SK-N-SH treated with all-trans-retinoic acid at 6 μM for 48 hours (cell line): ENCODE results near the gene PURB.

ENCODE experiments used
- ARNTL ChIP-seq: fragments of 450-650 bp; formaldehyde crosslinking; IDR thresholded peaks from 2 replicates; pipeline ENCODE4 v1.5.0; 2020; ENCODE audit warnings: low read depth, mild to moderate bottlenecking, moderate library complexity, borderline replicate concordance
- ISL1 ChIP-seq: fragments of 250-450 bp; sonication (Bioruptor Pico); IDR thresholded peaks from 2 replicates; pipeline ENCODE4 v2.1.2; 2022; ENCODE audit warnings: mild to moderate bottlenecking, moderate library complexity
- RARB ChIP-seq: fragments of 250-450 bp; sonication (Bioruptor Pico); IDR thresholded peaks from 2 replicates; pipeline ENCODE4 v1.8.0; 2021; ENCODE audit warnings: mild to moderate bottlenecking, moderate library complexity
- TCF4 ChIP-seq: fragments of 250-450 bp; sonication (Bioruptor Pico); IDR thresholded peaks from 2 replicates; pipeline ENCODE4 v1.8.0; 2021; ENCODE audit warnings: mild to moderate bottlenecking, moderate library complexity, borderline replicate concordance
- ZC3H10 ChIP-seq: fragments of 250-450 bp; sonication (Bioruptor Pico); IDR thresholded peaks from 2 replicates; pipeline ENCODE4 v1.5.1; 2021; ENCODE audit warnings: mild to moderate bottlenecking, moderate library complexity
- ZFP3 ChIP-seq: fragments of 250-450 bp; sonication (Bioruptor Pico); IDR thresholded peaks from 2 replicates; pipeline ENCODE4 v1.5.0; 2020; ENCODE audit warnings: mild to moderate bottlenecking, moderate library complexity
- ZFP30 ChIP-seq: fragments of 450-650 bp; formaldehyde crosslinking; IDR thresholded peaks from 2 replicates; pipeline ENCODE4 v1.5.0; 2022; ENCODE audit warnings: mild to moderate bottlenecking, moderate library complexity
- ZNF565 ChIP-seq: fragments of 450-650 bp; formaldehyde crosslinking; conservative IDR thresholded peaks from 2 replicates; pipeline ENCODE4 v1.5.0; 2020; ENCODE audit warnings: low read depth, mild to moderate bottlenecking, moderate library complexity
- ZNF70 ChIP-seq: fragments of 450-650 bp; formaldehyde crosslinking; IDR thresholded peaks from 2 replicates; pipeline ENCODE4 v1.5.0; 2020; ENCODE audit warnings: mild to moderate bottlenecking, moderate library complexity
- ZNF8 ChIP-seq: fragments of 450-650 bp; formaldehyde crosslinking; IDR thresholded peaks from 2 replicates; pipeline ENCODE4 v1.5.0; 2020; ENCODE audit warnings: mild to moderate bottlenecking, moderate library complexity
- TF ChIP-seq, protein P1 (sequence below): fragments of 250-450 bp; sonication (Bioruptor Pico); IDR thresholded peaks from 2 replicates; pipeline ENCODE4 v1.5.0; 2020; ENCODE audit warnings: mild to moderate bottlenecking, moderate library complexity
- TF ChIP-seq, protein P2 (sequence below): fragments of 250-450 bp; sonication (Bioruptor Pico); IDR thresholded peaks from 2 replicates; pipeline ENCODE4 v1.8.0; 2020; ENCODE audit warnings: mild to moderate bottlenecking, moderate library complexity, borderline replicate concordance
- TF ChIP-seq, protein P3 (sequence below): fragments of 250-450 bp; sonication (Bioruptor Pico); IDR thresholded peaks from 2 replicates; pipeline ENCODE4 v1.8.0; 2021; ENCODE audit warnings: low read depth, mild to moderate bottlenecking, moderate library complexity, borderline replicate concordance

DNA sequence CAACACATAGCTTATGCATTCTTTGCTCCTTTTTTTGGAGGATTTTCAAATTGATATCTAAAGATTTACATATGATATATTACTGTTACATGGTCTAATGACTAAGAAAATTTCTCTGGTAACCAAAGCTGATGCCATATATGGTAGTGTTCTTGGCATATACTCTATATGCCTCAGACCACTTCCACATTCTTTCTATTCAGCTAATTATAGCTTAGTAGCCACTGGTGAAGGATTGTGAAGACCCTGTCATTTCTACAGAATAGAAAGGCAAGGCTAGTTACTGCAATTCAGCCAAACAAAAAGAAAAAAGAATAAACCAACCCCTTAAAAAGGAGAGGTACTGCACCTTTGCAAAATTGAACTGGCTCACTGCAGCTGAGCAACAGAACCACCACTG, 3.7 kb downstream of the PURB start:
- TF ChIP-seq ZC3H10 (no peak), ZNF8 (CRISPR knock-in tag) (no peak), ARNTL (CRISPR knock-in tag) (no peak), ZFP30 (CRISPR knock-in tag) (no peak), RARB (CRISPR knock-in tag) (no peak), ZNF70 (no peak), ZFP3 (CRISPR knock-in tag) (no peak), ISL1 (CRISPR knock-in tag) (no peak), ZNF565 (CRISPR knock-in tag) (no peak), TCF4 (CRISPR knock-in tag) (no peak)
- TF ChIP-seq, protein P1, sequence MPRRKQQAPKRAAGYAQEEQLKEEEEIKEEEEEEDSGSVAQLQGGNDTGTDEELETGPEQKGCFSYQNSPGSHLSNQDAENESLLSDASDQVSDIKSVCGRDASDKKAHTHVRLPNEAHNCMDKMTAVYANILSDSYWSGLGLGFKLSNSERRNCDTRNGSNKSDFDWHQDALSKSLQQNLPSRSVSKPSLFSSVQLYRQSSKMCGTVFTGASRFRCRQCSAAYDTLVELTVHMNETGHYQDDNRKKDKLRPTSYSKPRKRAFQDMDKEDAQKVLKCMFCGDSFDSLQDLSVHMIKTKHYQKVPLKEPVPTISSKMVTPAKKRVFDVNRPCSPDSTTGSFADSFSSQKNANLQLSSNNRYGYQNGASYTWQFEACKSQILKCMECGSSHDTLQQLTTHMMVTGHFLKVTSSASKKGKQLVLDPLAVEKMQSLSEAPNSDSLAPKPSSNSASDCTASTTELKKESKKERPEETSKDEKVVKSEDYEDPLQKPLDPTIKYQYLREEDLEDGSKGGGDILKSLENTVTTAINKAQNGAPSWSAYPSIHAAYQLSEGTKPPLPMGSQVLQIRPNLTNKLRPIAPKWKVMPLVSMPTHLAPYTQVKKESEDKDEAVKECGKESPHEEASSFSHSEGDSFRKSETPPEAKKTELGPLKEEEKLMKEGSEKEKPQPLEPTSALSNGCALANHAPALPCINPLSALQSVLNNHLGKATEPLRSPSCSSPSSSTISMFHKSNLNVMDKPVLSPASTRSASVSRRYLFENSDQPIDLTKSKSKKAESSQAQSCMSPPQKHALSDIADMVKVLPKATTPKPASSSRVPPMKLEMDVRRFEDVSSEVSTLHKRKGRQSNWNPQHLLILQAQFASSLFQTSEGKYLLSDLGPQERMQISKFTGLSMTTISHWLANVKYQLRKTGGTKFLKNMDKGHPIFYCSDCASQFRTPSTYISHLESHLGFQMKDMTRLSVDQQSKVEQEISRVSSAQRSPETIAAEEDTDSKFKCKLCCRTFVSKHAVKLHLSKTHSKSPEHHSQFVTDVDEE (CRISPR knock-in tag) = no peak
- TF ChIP-seq, protein P2, sequence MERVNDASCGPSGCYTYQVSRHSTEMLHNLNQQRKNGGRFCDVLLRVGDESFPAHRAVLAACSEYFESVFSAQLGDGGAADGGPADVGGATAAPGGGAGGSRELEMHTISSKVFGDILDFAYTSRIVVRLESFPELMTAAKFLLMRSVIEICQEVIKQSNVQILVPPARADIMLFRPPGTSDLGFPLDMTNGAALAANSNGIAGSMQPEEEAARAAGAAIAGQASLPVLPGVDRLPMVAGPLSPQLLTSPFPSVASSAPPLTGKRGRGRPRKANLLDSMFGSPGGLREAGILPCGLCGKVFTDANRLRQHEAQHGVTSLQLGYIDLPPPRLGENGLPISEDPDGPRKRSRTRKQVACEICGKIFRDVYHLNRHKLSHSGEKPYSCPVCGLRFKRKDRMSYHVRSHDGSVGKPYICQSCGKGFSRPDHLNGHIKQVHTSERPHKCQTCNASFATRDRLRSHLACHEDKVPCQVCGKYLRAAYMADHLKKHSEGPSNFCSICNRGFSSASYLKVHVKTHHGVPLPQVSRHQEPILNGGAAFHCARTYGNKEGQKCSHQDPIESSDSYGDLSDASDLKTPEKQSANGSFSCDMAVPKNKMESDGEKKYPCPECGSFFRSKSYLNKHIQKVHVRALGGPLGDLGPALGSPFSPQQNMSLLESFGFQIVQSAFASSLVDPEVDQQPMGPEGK (CRISPR knock-in tag) = no peak
- TF ChIP-seq, protein P3, sequence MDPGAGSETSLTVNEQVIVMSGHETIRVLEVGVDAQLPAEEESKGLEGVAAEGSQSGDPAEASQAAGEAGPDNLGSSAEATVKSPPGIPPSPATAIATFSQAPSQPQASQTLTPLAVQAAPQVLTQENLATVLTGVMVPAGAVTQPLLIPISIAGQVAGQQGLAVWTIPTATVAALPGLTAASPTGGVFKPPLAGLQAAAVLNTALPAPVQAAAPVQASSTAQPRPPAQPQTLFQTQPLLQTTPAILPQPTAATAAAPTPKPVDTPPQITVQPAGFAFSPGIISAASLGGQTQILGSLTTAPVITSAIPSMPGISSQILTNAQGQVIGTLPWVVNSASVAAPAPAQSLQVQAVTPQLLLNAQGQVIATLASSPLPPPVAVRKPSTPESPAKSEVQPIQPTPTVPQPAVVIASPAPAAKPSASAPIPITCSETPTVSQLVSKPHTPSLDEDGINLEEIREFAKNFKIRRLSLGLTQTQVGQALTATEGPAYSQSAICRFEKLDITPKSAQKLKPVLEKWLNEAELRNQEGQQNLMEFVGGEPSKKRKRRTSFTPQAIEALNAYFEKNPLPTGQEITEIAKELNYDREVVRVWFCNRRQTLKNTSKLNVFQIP (CRISPR knock-in tag) = no peak
